NCI-H1930 (cell line): ENCODE measurements around the gene CACNB4.
"Not testable (repeated sequence)": the region's sequence is repeated elsewhere in the genome, so short reads cannot be mapped to it uniquely, and the experiment has no call there.

Source experiments
- DNase-seq, 2 experiments: peaks; one replicate each; lab custom pipeline; 2025; lab: John Stamatoyannopoulos, UW

The CACNB4 gene

GRCh38 chr2:151943461-151943860 is 155.4 kb downstream of the CACNB4 start:
- DNase-seq = no peak

- not testable (repeated sequence) for DNase-seq
Observed at GRCh38 chr2:151942540-151943205, 156.2 kb downstream of the CACNB4 start.

- DNase-seq = no peak
Observed at GRCh38 chr2:151937966-151938365, 160.9 kb downstream of the CACNB4 start.

GRCh38 chr2:151936626-151937025 is 162.2 kb downstream of the CACNB4 start:
- no peak for DNase-seq

GRCh38 chr2:151933266-151933804 is 165.5 kb downstream of the CACNB4 start:
- no peak for DNase-seq

GRCh38 chr2:151931756-151932155 is 167.1 kb downstream of the CACNB4 start:
- DNase-seq = no peak

GRCh38 chr2:151931030-151931611 is 167.7 kb downstream of the CACNB4 start:
- no peak for DNase-seq

GRCh38 chr2:151930042-151930441 is 168.8 kb downstream of the CACNB4 start:
- no peak for DNase-seq

- no peak for DNase-seq
Observed at GRCh38 chr2:151928380-151928779, 170.5 kb downstream of the CACNB4 start.

GRCh38 chr2:151927501-151928221 is 171.2 kb downstream of the CACNB4 start:
- DNase-seq = no peak

GRCh38 chr2:151922845-151923666 is 175.8 kb downstream of the CACNB4 start:
- no peak for DNase-seq

- no peak for DNase-seq
Observed at GRCh38 chr2:151919786-151920185, 179.1 kb downstream of the CACNB4 start.

GRCh38 chr2:151918308-151918707 is 180.5 kb downstream of the CACNB4 start:
- DNase-seq = no peak

GRCh38 chr2:151916632-151917031 is 182.2 kb downstream of the CACNB4 start:
- no peak for DNase-seq

- not testable (repeated sequence) for DNase-seq
Observed at GRCh38 chr2:151915629-151916025, 183.2 kb downstream of the CACNB4 start.

GRCh38 chr2:151914989-151915628 is 183.7 kb downstream of the CACNB4 start:
- no peak for DNase-seq

GRCh38 chr2:151908204-151908882 is 190.5 kb downstream of the CACNB4 start:
- no peak for DNase-seq

GRCh38 chr2:151907286-151908203 is 191.3 kb downstream of the CACNB4 start:
- no peak for DNase-seq

GRCh38 chr2:151906633-151906998 is 192.2 kb downstream of the CACNB4 start:
- no peak for DNase-seq
